ENCODE results near the gene RPP21. TPM values are rescaled to one million over a fixed set of nuclear protein-coding genes. Genes with fewer than 3 reads are reported as not detected.

Gene RPP21
- total RNA-seq, 1 experiment from 2014 or later: 81.3 TPM

DNA sequence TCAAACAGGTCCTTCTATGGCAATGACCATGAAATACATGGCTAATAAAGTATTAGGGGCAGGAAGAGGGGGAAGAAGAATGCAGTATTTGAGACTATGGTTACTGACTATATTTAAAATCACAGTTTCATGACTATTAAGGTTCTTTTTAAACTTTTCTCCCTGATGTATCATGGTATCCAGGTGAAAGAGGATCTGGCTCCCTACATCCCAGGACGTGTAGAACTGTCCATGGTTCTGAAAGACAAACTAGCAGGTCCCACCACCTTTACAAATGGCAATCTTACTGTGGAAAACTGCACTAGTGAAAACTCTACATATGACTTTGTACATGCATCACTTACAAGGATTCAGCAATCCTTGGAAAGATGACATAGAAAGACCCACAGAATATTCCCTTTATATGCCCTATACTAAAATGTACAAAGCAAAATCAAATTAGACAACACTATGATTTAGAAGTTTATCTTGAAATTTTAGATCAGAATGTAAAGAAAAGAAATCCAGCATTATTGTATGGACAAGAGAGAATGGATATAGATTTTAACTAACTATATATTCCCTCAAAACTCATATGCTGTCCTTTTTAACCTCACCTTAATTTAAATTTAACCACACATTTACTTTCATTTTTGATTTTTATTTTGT lies 33.5 kb downstream of the RPP21 start:
- Histone ChIP-seq H3K36me3 (ENCODE audit: control insufficient read depth, insufficient read depth, low read length) (no peaks in the 10 kb centered on the region), H3K27me3 (ENCODE audit: control insufficient read depth, insufficient read depth, low read length) (peaks cover 13% of the 10 kb centered on the region), H3K27ac (ENCODE audit: low read length) (no peak overlapping the region), H3K4me1 (ENCODE audit: control insufficient read depth, insufficient read depth, low read length) (no peaks in the 10 kb centered on the region), H3K4me3 (ENCODE audit: low read depth in 2 of 2, low read length in 2 of 2) (no peak overlapping the region), H3K9me3 (ENCODE audit: control insufficient read depth, insufficient read depth, low read depth, low read length) (no peaks in the 10 kb centered on the region)
- TF ChIP-seq SIN3A (IDR thresholded peaks at IDR 0.05; ENCODE audit: borderline replicate concordance, insufficient read depth, low read depth, low read length): no peak
- TF ChIP-seq, protein P1, sequence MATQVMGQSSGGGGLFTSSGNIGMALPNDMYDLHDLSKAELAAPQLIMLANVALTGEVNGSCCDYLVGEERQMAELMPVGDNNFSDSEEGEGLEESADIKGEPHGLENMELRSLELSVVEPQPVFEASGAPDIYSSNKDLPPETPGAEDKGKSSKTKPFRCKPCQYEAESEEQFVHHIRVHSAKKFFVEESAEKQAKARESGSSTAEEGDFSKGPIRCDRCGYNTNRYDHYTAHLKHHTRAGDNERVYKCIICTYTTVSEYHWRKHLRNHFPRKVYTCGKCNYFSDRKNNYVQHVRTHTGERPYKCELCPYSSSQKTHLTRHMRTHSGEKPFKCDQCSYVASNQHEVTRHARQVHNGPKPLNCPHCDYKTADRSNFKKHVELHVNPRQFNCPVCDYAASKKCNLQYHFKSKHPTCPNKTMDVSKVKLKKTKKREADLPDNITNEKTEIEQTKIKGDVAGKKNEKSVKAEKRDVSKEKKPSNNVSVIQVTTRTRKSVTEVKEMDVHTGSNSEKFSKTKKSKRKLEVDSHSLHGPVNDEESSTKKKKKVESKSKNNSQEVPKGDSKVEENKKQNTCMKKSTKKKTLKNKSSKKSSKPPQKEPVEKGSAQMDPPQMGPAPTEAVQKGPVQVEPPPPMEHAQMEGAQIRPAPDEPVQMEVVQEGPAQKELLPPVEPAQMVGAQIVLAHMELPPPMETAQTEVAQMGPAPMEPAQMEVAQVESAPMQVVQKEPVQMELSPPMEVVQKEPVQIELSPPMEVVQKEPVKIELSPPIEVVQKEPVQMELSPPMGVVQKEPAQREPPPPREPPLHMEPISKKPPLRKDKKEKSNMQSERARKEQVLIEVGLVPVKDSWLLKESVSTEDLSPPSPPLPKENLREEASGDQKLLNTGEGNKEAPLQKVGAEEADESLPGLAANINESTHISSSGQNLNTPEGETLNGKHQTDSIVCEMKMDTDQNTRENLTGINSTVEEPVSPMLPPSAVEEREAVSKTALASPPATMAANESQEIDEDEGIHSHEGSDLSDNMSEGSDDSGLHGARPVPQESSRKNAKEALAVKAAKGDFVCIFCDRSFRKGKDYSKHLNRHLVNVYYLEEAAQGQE (IDR thresholded peaks at IDR 0.05; ENCODE audit: insufficient read depth in 1 of 2, low read depth in 2 of 2, low read length in 1 of 2): peak; percentile 86 to 89
- in situ Hi-C loops (cut with HindIII; ENCODE audit: low pct_unique_long_range_greater_than_20kb, low sequenced_read_pairs) (no loop called here), intact Hi-C loops (cut with micrococcal nuclease; ENCODE audit: unreplicated experiment) (no loop called here)
- ATAC-seq: no peak
- CTCF ChIA-PET: no interaction called here
- BruUV-seq (replicated peaks): no TSS peak
- POLR2A ChIA-PET: no interaction called here
- DNase-seq (ENCODE audit: low read depth, low spot score): no peak

DNA sequence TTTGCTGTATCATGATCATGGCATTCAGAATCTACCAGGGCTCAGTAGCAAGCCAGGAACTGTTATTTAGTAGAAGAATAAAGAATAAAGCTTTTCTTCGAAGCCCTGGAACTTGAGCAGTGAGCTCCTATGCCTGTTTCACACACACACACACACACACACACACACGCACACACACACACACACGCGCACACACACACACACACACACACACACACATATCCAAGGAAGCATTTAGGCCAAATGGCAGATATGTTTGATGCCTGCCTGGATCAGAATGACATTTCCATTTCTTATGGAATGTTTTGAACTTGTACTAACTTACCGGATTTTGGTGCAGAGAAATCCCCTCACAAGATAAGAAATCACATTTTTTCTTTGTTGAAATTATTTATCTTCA lies 35.5 kb downstream of the RPP21 start:
- H3K27me3 ChIP-seq (ENCODE audit: control insufficient read depth, insufficient read depth, low read length): peaks cover 13% of the 10 kb centered on the region
- no peaks in the 10 kb centered on the region for H3K4me1 ChIP-seq (ENCODE audit: control insufficient read depth, insufficient read depth, low read length)
- POLR2A ChIA-PET: interaction anchor here (0.5 to 0.6 kb wide), 2 partner anchors 54 to 89 kb away, joined by 3 to 4 read pairs; no protein-coding TSS in a partner anchor
- H3K36me3 ChIP-seq (ENCODE audit: control insufficient read depth, insufficient read depth, low read length): no peaks in the 10 kb centered on the region
- in situ Hi-C loops (cut with HindIII; ENCODE audit: low pct_unique_long_range_greater_than_20kb, low sequenced_read_pairs) (no loop called here), intact Hi-C loops (cut with micrococcal nuclease; ENCODE audit: unreplicated experiment) (no loop called here)
- BruUV-seq (replicated peaks): no TSS peak
- H3K4me3 ChIP-seq (ENCODE audit: low read depth in 2 of 2, low read length in 2 of 2): no peak overlapping the region
- ATAC-seq: no peak
- no peak overlapping the region for H3K27ac ChIP-seq (ENCODE audit: low read length)
- no peak for DNase-seq (ENCODE audit: low read depth, low spot score)
- CTCF ChIA-PET: interaction anchor here (0.8 kb wide), 1 partner anchor 146 kb away, joined by 5 read pairs; no protein-coding TSS in a partner anchor
- TF ChIP-seq, protein P1 (IDR thresholded peaks at IDR 0.05; ENCODE audit: insufficient read depth in 1 of 2, low read depth in 2 of 2, low read length in 1 of 2): no peak
- no peak for TF ChIP-seq SIN3A (IDR thresholded peaks at IDR 0.05; ENCODE audit: borderline replicate concordance, insufficient read depth, low read depth, low read length)
- TF ChIP-seq, protein P2, sequence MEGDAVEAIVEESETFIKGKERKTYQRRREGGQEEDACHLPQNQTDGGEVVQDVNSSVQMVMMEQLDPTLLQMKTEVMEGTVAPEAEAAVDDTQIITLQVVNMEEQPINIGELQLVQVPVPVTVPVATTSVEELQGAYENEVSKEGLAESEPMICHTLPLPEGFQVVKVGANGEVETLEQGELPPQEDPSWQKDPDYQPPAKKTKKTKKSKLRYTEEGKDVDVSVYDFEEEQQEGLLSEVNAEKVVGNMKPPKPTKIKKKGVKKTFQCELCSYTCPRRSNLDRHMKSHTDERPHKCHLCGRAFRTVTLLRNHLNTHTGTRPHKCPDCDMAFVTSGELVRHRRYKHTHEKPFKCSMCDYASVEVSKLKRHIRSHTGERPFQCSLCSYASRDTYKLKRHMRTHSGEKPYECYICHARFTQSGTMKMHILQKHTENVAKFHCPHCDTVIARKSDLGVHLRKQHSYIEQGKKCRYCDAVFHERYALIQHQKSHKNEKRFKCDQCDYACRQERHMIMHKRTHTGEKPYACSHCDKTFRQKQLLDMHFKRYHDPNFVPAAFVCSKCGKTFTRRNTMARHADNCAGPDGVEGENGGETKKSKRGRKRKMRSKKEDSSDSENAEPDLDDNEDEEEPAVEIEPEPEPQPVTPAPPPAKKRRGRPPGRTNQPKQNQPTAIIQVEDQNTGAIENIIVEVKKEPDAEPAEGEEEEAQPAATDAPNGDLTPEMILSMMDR (IDR thresholded peaks at IDR 0.05): no peak
- TF ChIP-seq TCF7L2 (IDR thresholded peaks at IDR 0.05; ENCODE audit: low read depth, low read length): no peak
- TF ChIP-seq POLR2AphosphoS5 (IDR thresholded peaks at IDR 0.05; ENCODE audit: low read depth, low read length): no peak
- H3K9me3 ChIP-seq (ENCODE audit: control insufficient read depth, insufficient read depth, low read depth, low read length): no peaks in the 10 kb centered on the region
